Testis (tissue), 2 donors: ENCODE measurements around the gene BACH1.

ENCODE experiments used
- CTCF ChIP-seq, 3 experiments: fragments of 450-650 bp in 2 of 3; fragments of 200-600 bp in 1 of 3; sonication (generic) in 1 of 3; IDR thresholded peaks; one replicate each; pipeline ENCODE4 v1.5.1; 2016 to 2019; ENCODE audit warnings: antibody characterized with exemption in 3 of 3, mild to moderate bottlenecking in 2 of 3, moderate library complexity in 1 of 3
- POLR2A ChIP-seq: fragments of 450-650 bp; IDR thresholded peaks from one replicate; pipeline ENCODE4 v1.6.1; 2017; ENCODE audit warnings: antibody characterized with exemption, mild to moderate bottlenecking, moderate library complexity

- TF ChIP-seq CTCF (IDR thresholded peaks at IDR 0.05) (no peak), POLR2A (no peak)
Measured at GRCh38 chr21:29385934-29386520, 87.3 kb downstream of the BACH1 start.
